SK-N-SH (cell line): ENCODE data around the gene MBTPS1. TPM values are rescaled to one million over a fixed set of nuclear protein-coding genes. Genes with fewer than 3 reads are reported as not detected.

Experiments
- CTCF ChIA-PET: fragments of 300-600, 350-600 bp; formaldehyde crosslinking; extraction: SDS; loops from one replicate; lab custom pipeline; 2021; lab: Yijun Ruan, JAX
- POLR2A ChIA-PET: fragments of 350-600 bp; sonication (Branson Sonifier 250); formaldehyde crosslinking; extraction: SDS; loops from one replicate; lab custom pipeline; 2020; ENCODE audit warnings: antibody characterized with exemption, inconsistent platforms; lab: Yijun Ruan, JAX
- DNase-seq: peaks from one replicate; pipeline ENCODE4 v3.0.0; 2012
- H2AFZ ChIP-seq: fragments of 200-600 bp; sonication (generic); 2 replicates; pipeline ENCODE4 v1.8.1; 2016; ENCODE audit warnings: antibody characterized with exemption, mild to moderate bottlenecking, low read depth
- H3F3A ChIP-seq: fragments of 200-600 bp; sonication (generic); replicated peaks from 2 replicates; pipeline ENCODE3; 2016; ENCODE audit warnings: antibody characterized with exemption, mild to moderate bottlenecking; ENCODE audit not compliant: insufficient read depth
- H3K27ac ChIP-seq, 2 experiments: fragments of 200-500 bp in 1 of 2; fragments of 200-600 bp in 1 of 2; sonication (Bioruptor generic) in 1 of 2; sonication (generic), shearing (Covaris generic) in 1 of 2; 2 replicates each; pipeline versions ENCODE4 v1.5.1 to v1.6.1; 2014 to 2016; ENCODE audit warnings: low read depth in 2 of 2, inconsistent platforms in 1 of 2, low read length in 1 of 2, mild to moderate bottlenecking in 1 of 2, mixed read lengths in 1 of 2
- H3K27me3 ChIP-seq: fragments of 200-600 bp; sonication (generic), shearing (Covaris generic); 2 replicates; pipeline ENCODE4 v1.6.1; 2016; ENCODE audit warnings: mixed run types; ENCODE audit not compliant: insufficient read depth
- H3K36me3 ChIP-seq, 2 experiments: fragments of 200-500 bp in 1 of 2; fragments of 200-600 bp in 1 of 2; sonication (Bioruptor generic) in 1 of 2; sonication (generic) in 1 of 2; replicated peaks in 1 of 2; 2 replicates each; pipeline versions ENCODE3 to v1.5.1; 2014 to 2016; ENCODE audit warnings: low read length in 1 of 2, mild to moderate bottlenecking in 1 of 2; ENCODE audit not compliant: insufficient read depth in 2 of 2, control insufficient read depth in 1 of 2
- H3K4me1 ChIP-seq, 2 experiments: fragments of 200-500 bp in 1 of 2; fragments of 200-600 bp in 1 of 2; sonication (Bioruptor generic) in 1 of 2; sonication (generic), shearing (Covaris generic) in 1 of 2; 2 replicates each; pipeline versions ENCODE4 v1.5.1 to v1.6.1; 2014 to 2016; ENCODE audit warnings: low read depth in 1 of 2, low read length in 1 of 2, mixed run types in 1 of 2; ENCODE audit not compliant: insufficient read depth in 2 of 2, control insufficient read depth in 1 of 2
- H3K4me2 ChIP-seq: fragments of 200-600 bp; sonication (generic), shearing (Covaris generic); 2 replicates; pipeline ENCODE4 v1.6.1; 2017; ENCODE audit warnings: mixed run types
- H3K4me3 ChIP-seq, 2 experiments: fragments of 200-500 bp in 1 of 2; fragments of 200-600 bp in 1 of 2; sonication (Bioruptor generic) in 1 of 2; sonication (generic), shearing (Covaris generic) in 1 of 2; 2 replicates each; pipeline versions ENCODE4 v1.5.1 to v1.8.1; 2014 to 2016; ENCODE audit warnings: low read depth in 2 of 2, inconsistent platforms in 1 of 2, low read length in 1 of 2, mild to moderate bottlenecking in 1 of 2, mixed read lengths in 1 of 2, moderate library complexity in 1 of 2
- H3K79me2 ChIP-seq: fragments of 200-600 bp; sonication (generic); 2 replicates; pipeline ENCODE4 v1.8.1; 2017; ENCODE audit warnings: mild to moderate bottlenecking; ENCODE audit not compliant: insufficient read depth
- H3K9ac ChIP-seq: fragments of 200-600 bp; sonication (generic); 2 replicates; pipeline ENCODE4 v1.6.1; 2017; ENCODE audit warnings: mixed run types
- H3K9me2 ChIP-seq: fragments of 200-600 bp; sonication (generic); 2 replicates; pipeline ENCODE4 v1.6.1; 2017; ENCODE audit warnings: mixed run types
- H3K9me3 ChIP-seq: fragments of 200-600 bp; sonication (generic); 2 replicates; pipeline ENCODE4 v1.6.1; 2017; ENCODE audit warnings: mixed run types, mild to moderate bottlenecking, moderate library complexity
- H4K20me1 ChIP-seq: fragments of 200-600 bp; sonication (generic); 2 replicates; pipeline ENCODE4 v1.6.1; 2017; ENCODE audit warnings: mild to moderate bottlenecking, mixed run types; ENCODE audit not compliant: insufficient read depth
- CHD2 ChIP-seq: fragments of 150-350 bp; IDR thresholded peaks from 2 replicates; pipeline ENCODE4 v1.6.1; 2018; ENCODE audit warnings: low read length; ENCODE audit not compliant: partially characterized antibody
- ELF1 ChIP-seq: IDR thresholded peaks from 2 replicates; pipeline ENCODE4 v1.4.0; 2012
- EP300 ChIP-seq, 2 experiments: IDR thresholded peaks; 2 replicates each; pipeline versions ENCODE4 v1.4.0 to v1.6.1; 2012; ENCODE audit warnings: borderline replicate concordance in 1 of 2, low read depth in 1 of 2, low read length in 1 of 2
- EZH2phosphoT487 ChIP-seq: fragments of 200-600 bp; sonication (generic); IDR thresholded peaks from 2 replicates; pipeline ENCODE4 v1.6.1; 2017; ENCODE audit warnings: low read depth, mixed run types, mild to moderate bottlenecking, antibody characterized with exemption, moderate library complexity, borderline replicate concordance
- FOSL2 ChIP-seq: IDR thresholded peaks from 2 replicates; pipeline ENCODE4 v1.4.0; 2012; ENCODE audit warnings: low read depth, mild to moderate bottlenecking, moderate library complexity, borderline replicate concordance
- FOXJ3 ChIP-seq: sonication (generic); formaldehyde crosslinking; IDR thresholded peaks from 2 replicates; pipeline ENCODE4 v1.5.1; 2020; ENCODE audit warnings: mild to moderate bottlenecking, missing genetic modification reagents
- FOXM1 ChIP-seq: IDR thresholded peaks from 2 replicates; pipeline ENCODE4 v1.4.0; 2012; ENCODE audit warnings: low read depth, mild to moderate bottlenecking
- IRF3 ChIP-seq: fragments of 150-350 bp; IDR thresholded peaks from 2 replicates; pipeline ENCODE4 v1.6.1; 2016; ENCODE audit warnings: mild to moderate bottlenecking, low read depth, low read length
- MAX ChIP-seq: IDR thresholded peaks from 2 replicates; pipeline ENCODE4 v1.4.0; 2012; ENCODE audit warnings: low read depth
- MEF2A ChIP-seq: IDR thresholded peaks from 2 replicates; pipeline ENCODE4 v1.4.0; 2012; ENCODE audit warnings: low read depth, borderline replicate concordance
- NFIC ChIP-seq: IDR thresholded peaks from 2 replicates; pipeline ENCODE4 v1.4.0; 2012; ENCODE audit warnings: borderline replicate concordance
- PBX3 ChIP-seq: IDR thresholded peaks from 2 replicates; pipeline ENCODE4; 2012
- RFX5 ChIP-seq: IDR thresholded peaks from 2 replicates; pipeline ENCODE4 v1.6.1; 2012; ENCODE audit warnings: mild to moderate bottlenecking, improper control_type of control experiment, low read length
- RXRA ChIP-seq: IDR thresholded peaks from 2 replicates; pipeline ENCODE4 v1.4.0; 2012; ENCODE audit warnings: low read depth, mild to moderate bottlenecking, borderline replicate concordance
- SIN3A ChIP-seq: IDR thresholded peaks from 2 replicates; pipeline ENCODE4 v1.6.1; 2012; ENCODE audit warnings: low read depth, mild to moderate bottlenecking, low read length, moderate library complexity, borderline replicate concordance
- USF1 ChIP-seq: IDR thresholded peaks from 2 replicates; pipeline ENCODE4 v1.4.0; 2012; ENCODE audit warnings: low read depth, borderline replicate concordance
- USF2 ChIP-seq: fragments of 150-350 bp; IDR thresholded peaks from 2 replicates; pipeline ENCODE4 v1.6.1; 2017; ENCODE audit warnings: antibody characterized with exemption, low read length, low read depth, borderline replicate concordance
- WGBS: methylation state at CpG from one replicate; pipeline ENCODE4 v1.1.6; 2017; ENCODE audit warnings: low lambda C conversion rate; 5-methylcytosine and 5-hydroxymethylcytosine counted together
- polyA plus RNA-seq, 3 experiments: library from polyadenylated mRNA; depleted of rRNA; stranded (reverse); fragments of >200 nt; gene quantifications; 2 replicates each; pipeline ENCODE4 v1.2.3, GENCODE V29; 2012

Gene MBTPS1
- polyA plus RNA-seq, 1 of the 3 experiments (the other 2 are of a cell fraction): 84.9 TPM

- CTCF ChIA-PET: interaction anchor here (1.0 to 2.5 kb wide), 2 partner anchors 9 to 33 kb away, joined by 3 to 11 read pairs; no protein-coding TSS in a partner anchor
- Histone ChIP-seq H3K9me2 (no peaks in the 10 kb centered on the region), H3K9ac (no peak overlapping the region), H3K36me3 (peaks cover 51 to 90% of the 10 kb centered on the region in 2 experiments), H3K27ac (no peak overlapping the region), H3F3A (no peaks in the 10 kb centered on the region), H4K20me1 (peaks cover 10% of the 10 kb centered on the region), H3K27me3 (no peaks in the 10 kb centered on the region), H3K79me2 (peaks cover 5% of the 10 kb centered on the region), H3K4me1 (no peaks in the 10 kb centered on the region)
- 92% methylated on average over 4 of the region's 4 CpGs for WGBS
- no peak for DNase-seq
- TF ChIP-seq FOXM1 (no peak), MEF2A (no peak), FOSL2 (no peak), MAX (no peak)
- TF ChIP-seq, all 33 proteins: peak for 0
- no peak overlapping the region for H2AFZ ChIP-seq
- H3K4me3 ChIP-seq: no peak overlapping the region
- POLR2A ChIA-PET: no interaction called here
- H3K9me3 ChIP-seq: no peaks in the 10 kb centered on the region
- no peak overlapping the region for H3K4me2 ChIP-seq
These were observed 22.9 kb downstream of the MBTPS1 start for GRCh38 chr16:84093879-84094270.

GRCh38 chr16:84093120-84093878, 23.4 kb downstream of the MBTPS1 start:
- Histone ChIP-seq H3K79me2 (no peaks in the 10 kb centered on the region; the same call in 1 of the 2 replicates), H3K4me1 (no peaks in the 10 kb centered on the region), H3K27ac (no peak overlapping the region), H3K9me3 (no peaks in the 10 kb centered on the region), H4K20me1 (peaks cover 6% of the 10 kb centered on the region; the same call in 1 of the 2 replicates), H3F3A (no peaks in the 10 kb centered on the region), H2AFZ (no peak overlapping the region), H3K9me2 (no peaks in the 10 kb centered on the region), H3K4me3 (no peak overlapping the region), H3K36me3 (peaks cover 51 to 92% of the 10 kb centered on the region in 2 experiments), H3K27me3 (no peaks in the 10 kb centered on the region), H3K4me2 (no peak overlapping the region), H3K9ac (no peak overlapping the region)
- WGBS: 92% methylated on average over 16 of the region's 16 CpGs
- CTCF ChIA-PET: interaction anchor here (1.0 to 2.5 kb wide), 3 partner anchors 9 to 32 kb away, joined by 3 to 11 read pairs (median 3); no protein-coding TSS in a partner anchor
- TF ChIP-seq PBX3 (no peak), MEF2A (no peak)
- DNase-seq: no peak
- POLR2A ChIA-PET: no interaction called here

- Histone ChIP-seq H3K4me1 (no peaks in the 10 kb centered on the region), H3K27me3 (no peaks in the 10 kb centered on the region), H3K4me2 (no peak overlapping the region), H3K79me2 (no peaks in the 10 kb centered on the region), H3K9me2 (no peaks in the 10 kb centered on the region), H3F3A (no peaks in the 10 kb centered on the region), H2AFZ (no peak overlapping the region), H3K4me3 (no peak overlapping the region), H3K36me3 (peaks cover 58 to 98% of the 10 kb centered on the region in 2 experiments), H3K9me3 (no peaks in the 10 kb centered on the region), H3K9ac (no peak overlapping the region), H3K27ac (no peak overlapping the region), H4K20me1 (no peaks in the 10 kb centered on the region)
- CTCF ChIA-PET: interaction anchor here (1.2 to 1.5 kb wide), 2 partner anchors 20 to 135 kb away, joined by 3 to 4 read pairs; no protein-coding TSS in a partner anchor
- WGBS: 97% methylated on average over 10 of the region's 10 CpGs
- no peak for DNase-seq
- POLR2A ChIA-PET: no interaction called here
- TF ChIP-seq NFIC: no peak
- no peak for TF ChIP-seq RFX5
- no peak for TF ChIP-seq RXRA
- TF ChIP-seq ELF1: no peak
- no peak for TF ChIP-seq SIN3A
- TF ChIP-seq USF1: no peak
- TF ChIP-seq IRF3: no peak
- TF ChIP-seq EZH2phosphoT487: no peak
- no peak for TF ChIP-seq USF2
- no peak for TF ChIP-seq EP300 (IDR thresholded peaks at IDR 0.05; ENCODE audit: borderline replicate concordance in 1 of 2, low read depth in 1 of 2, low read length in 1 of 2)
- no peak for TF ChIP-seq FOXJ3 (CRISPR knock-in tag)
- TF ChIP-seq CHD2: no peak
These were observed 25.3 kb downstream of the MBTPS1 start for GRCh38 chr16:84091460-84091859.
